Hepatocyte (in vitro differentiated cells): ENCODE data around the gene SYNDIG1. TPM values are rescaled to one million over a fixed set of nuclear protein-coding genes. Genes with fewer than 3 reads are reported as not detected.

Source experiments
- DNase-seq: peaks from one replicate; pipeline ENCODE4 v3.0.0-alpha.2; 2016; ENCODE audit warnings: low spot score
- H2AFZ ChIP-seq: fragments of 200-600 bp; sonication (generic); 2 replicates; pipeline ENCODE4 v1.6.0; 2016; ENCODE audit warnings: antibody characterized with exemption, mild to moderate bottlenecking
- H3K27ac ChIP-seq: fragments of 200-600 bp; sonication (generic); 2 replicates; pipeline ENCODE4 v1.5.1; 2016; ENCODE audit warnings: mild to moderate bottlenecking
- H3K27me3 ChIP-seq: fragments of 200-600 bp; sonication (generic); 2 replicates; pipeline ENCODE4 v1.6.1; 2016
- H3K36me3 ChIP-seq: fragments of 200-600 bp; sonication (generic); replicated peaks from 2 replicates; pipeline ENCODE4 v1.5.1; 2016; ENCODE audit warnings: low read depth; ENCODE audit not compliant: insufficient read depth
- H3K4me1 ChIP-seq: fragments of 200-600 bp; sonication (generic); 2 replicates; pipeline ENCODE4 v1.5.1; 2016; ENCODE audit warnings: mild to moderate bottlenecking, moderate library complexity; ENCODE audit not compliant: insufficient read depth
- H3K4me2 ChIP-seq: fragments of 200-600 bp; sonication (generic); 2 replicates; pipeline ENCODE4 v1.6.0; 2016
- H3K4me3 ChIP-seq: fragments of 200-600 bp; sonication (generic); 2 replicates; pipeline ENCODE4 v1.5.1; 2016; ENCODE audit warnings: mild to moderate bottlenecking
- H3K79me2 ChIP-seq: fragments of 200-600 bp; sonication (generic); 2 replicates; pipeline ENCODE4 v1.6.0; 2017; ENCODE audit warnings: mild to moderate bottlenecking
- H3K9me2 ChIP-seq: fragments of 200-600 bp; sonication (generic); replicated peaks from 2 replicates; pipeline ENCODE4 v1.6.0; 2017; ENCODE audit warnings: mild to moderate bottlenecking; ENCODE audit not compliant: insufficient read depth
- H3K9me3 ChIP-seq: fragments of 200-600 bp; sonication (generic); 2 replicates; pipeline ENCODE4 v1.5.1; 2016; ENCODE audit warnings: low read depth, mild to moderate bottlenecking
- H4K20me1 ChIP-seq: fragments of 200-600 bp; sonication (generic); 2 replicates; pipeline ENCODE4 v1.6.0; 2016; ENCODE audit warnings: mild to moderate bottlenecking; ENCODE audit not compliant: insufficient read depth, poor library complexity, severe bottlenecking
- EZH2 ChIP-seq: fragments of 200-600 bp; sonication (generic); IDR thresholded peaks from 2 replicates; pipeline ENCODE4 v1.6.1; 2016; ENCODE audit warnings: antibody characterized with exemption, mild to moderate bottlenecking, borderline replicate concordance
- EZH2phosphoT487 ChIP-seq: fragments of 200-600 bp; sonication (generic); IDR thresholded peaks from one replicate; pipeline ENCODE4 v1.6.1; 2018; ENCODE audit warnings: antibody characterized with exemption, mild to moderate bottlenecking, low read depth, moderate library complexity; ENCODE audit not compliant: unreplicated experiment, severe bottlenecking
- WGBS: methylation state at CpG from one replicate; pipeline ENCODE4 v1.1.6; 2016; ENCODE audit warnings: low lambda C conversion rate; ENCODE audit errors: missing lambda C conversion rate; 5-methylcytosine and 5-hydroxymethylcytosine counted together
- polyA plus RNA-seq: library from polyadenylated mRNA; unstranded; fragments of >200 nt; fragmentation: Nextera tagmentation; extraction: Ambion mirVana; gene quantifications from 2 replicates; pipeline ENCODE4 v1.2.1, GENCODE V29; 2016
- total RNA-seq: library from RNA; depleted of rRNA; stranded (reverse); fragments of >200 nt; gene quantifications from 2 replicates; pipeline ENCODE4 v1.2.3, GENCODE V29; 2014
- TF ChIP-seq, protein P1 (sequence below): fragments of 200-600 bp; sonication (generic); IDR thresholded peaks from 2 replicates; pipeline ENCODE4 v1.5.1; 2016; ENCODE audit warnings: antibody characterized with exemption, mild to moderate bottlenecking; ENCODE audit not compliant: poor library complexity

SYNDIG1 gene
- total and polyA plus RNA-seq, 2 experiments from 2014 or later = 1.5 to 2.3 TPM

DNA sequence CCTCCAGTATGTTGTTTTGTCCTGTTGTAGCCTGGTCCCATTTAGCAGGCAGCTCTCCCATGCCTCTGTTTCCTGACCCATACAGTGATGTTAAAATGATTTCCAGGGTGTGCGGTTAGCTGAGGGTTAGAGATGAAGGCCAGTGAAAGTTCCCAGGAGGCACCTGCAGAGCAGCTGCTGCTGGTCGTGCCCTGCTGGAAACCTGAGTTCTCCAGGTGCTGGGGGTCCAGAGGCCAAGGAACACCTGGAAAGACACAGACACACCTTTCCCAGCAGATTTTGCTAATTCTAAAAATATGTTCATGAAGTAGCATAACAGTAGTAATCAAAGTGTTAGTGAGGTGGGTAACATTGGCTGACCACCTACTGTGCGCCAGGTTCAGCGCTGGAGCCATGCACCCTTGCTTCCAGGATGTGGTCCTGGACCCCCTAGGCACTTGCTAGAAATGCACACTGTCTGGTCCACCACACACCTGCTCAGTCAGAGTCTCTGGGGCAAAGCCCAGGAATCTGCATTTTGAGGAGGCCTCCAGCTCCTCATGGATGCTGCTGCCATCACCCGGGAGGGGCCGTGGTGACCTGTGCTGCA lies 118.7 kb downstream of the SYNDIG1 start:
- 85% methylated on average over 6 of the region's 6 CpGs for WGBS
- TF ChIP-seq EZH2phosphoT487 = no peak
- H3K36me3 ChIP-seq = no peaks in the 10 kb centered on the region
- H4K20me1 ChIP-seq = no peaks in the 10 kb centered on the region
- H3K4me3 ChIP-seq = no peak overlapping the region
- H3K4me1 ChIP-seq = no peaks in the 10 kb centered on the region
- no peak overlapping the region for H2AFZ ChIP-seq
- H3K9me3 ChIP-seq = no peaks in the 10 kb centered on the region
- H3K9me2 ChIP-seq = no peaks in the 10 kb centered on the region
- H3K27me3 ChIP-seq = no peaks in the 10 kb centered on the region
- DNase-seq = no peak
- H3K27ac ChIP-seq = no peak overlapping the region
- no peak overlapping the region for H3K4me2 ChIP-seq
- no peaks in the 10 kb centered on the region for H3K79me2 ChIP-seq

- Histone ChIP-seq H3K4me3 (no peak overlapping the region), H3K27me3 (no peaks in the 10 kb centered on the region), H2AFZ (no peak overlapping the region), H3K9me3 (no peaks in the 10 kb centered on the region), H3K4me2 (no peak overlapping the region), H3K4me1 (no peaks in the 10 kb centered on the region), H4K20me1 (no peaks in the 10 kb centered on the region), H3K9me2 (no peaks in the 10 kb centered on the region), H3K27ac (no peak overlapping the region), H3K79me2 (no peaks in the 10 kb centered on the region), H3K36me3 (no peaks in the 10 kb centered on the region)
- 90% methylated on average over 4 of the region's 4 CpGs for WGBS
- DNase-seq = no peak
- TF ChIP-seq, protein P1, sequence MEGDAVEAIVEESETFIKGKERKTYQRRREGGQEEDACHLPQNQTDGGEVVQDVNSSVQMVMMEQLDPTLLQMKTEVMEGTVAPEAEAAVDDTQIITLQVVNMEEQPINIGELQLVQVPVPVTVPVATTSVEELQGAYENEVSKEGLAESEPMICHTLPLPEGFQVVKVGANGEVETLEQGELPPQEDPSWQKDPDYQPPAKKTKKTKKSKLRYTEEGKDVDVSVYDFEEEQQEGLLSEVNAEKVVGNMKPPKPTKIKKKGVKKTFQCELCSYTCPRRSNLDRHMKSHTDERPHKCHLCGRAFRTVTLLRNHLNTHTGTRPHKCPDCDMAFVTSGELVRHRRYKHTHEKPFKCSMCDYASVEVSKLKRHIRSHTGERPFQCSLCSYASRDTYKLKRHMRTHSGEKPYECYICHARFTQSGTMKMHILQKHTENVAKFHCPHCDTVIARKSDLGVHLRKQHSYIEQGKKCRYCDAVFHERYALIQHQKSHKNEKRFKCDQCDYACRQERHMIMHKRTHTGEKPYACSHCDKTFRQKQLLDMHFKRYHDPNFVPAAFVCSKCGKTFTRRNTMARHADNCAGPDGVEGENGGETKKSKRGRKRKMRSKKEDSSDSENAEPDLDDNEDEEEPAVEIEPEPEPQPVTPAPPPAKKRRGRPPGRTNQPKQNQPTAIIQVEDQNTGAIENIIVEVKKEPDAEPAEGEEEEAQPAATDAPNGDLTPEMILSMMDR = no peak
- TF ChIP-seq EZH2phosphoT487 (no peak), EZH2 (no peak)
Measured at GRCh38 chr20:24588725-24589340, 119.4 kb downstream of the SYNDIG1 start.

DNA sequence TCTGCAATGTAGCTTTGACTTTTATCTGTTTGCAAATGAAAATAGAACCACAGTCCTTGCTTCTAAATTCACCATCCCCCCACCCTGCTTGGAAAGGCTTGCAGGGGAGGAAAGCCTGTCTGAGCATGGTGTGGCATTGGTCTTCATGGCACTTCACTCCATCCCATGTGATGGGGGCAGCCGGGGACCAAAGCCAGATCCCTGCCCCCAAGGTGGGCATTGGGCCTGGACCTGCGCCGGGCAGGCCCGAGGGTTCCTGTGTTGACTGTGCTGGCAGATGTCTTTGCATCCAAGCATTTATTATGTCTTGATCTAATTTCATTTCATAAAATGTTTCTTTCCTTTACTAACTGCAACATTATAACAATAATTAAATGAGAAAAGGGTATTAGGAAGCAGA lies 120.0 kb downstream of the SYNDIG1 start:
- H3K4me1 ChIP-seq = no peaks in the 10 kb centered on the region
- no peak for DNase-seq
- WGBS = 95% methylated on average over 4 of the region's 4 CpGs

GRCh38 chr20:24589815-24590177 lies 120.4 kb downstream of the SYNDIG1 start:
- no peak for DNase-seq
- H3K27me3 ChIP-seq = no peaks in the 10 kb centered on the region
- TF ChIP-seq EZH2phosphoT487 (no peak), EZH2 (no peak)
- TF ChIP-seq, protein P1 = no peak
- no peaks in the 10 kb centered on the region for H4K20me1 ChIP-seq
- H2AFZ ChIP-seq = no peak overlapping the region
- H3K9me3 ChIP-seq = no peaks in the 10 kb centered on the region
- no peaks in the 10 kb centered on the region for H3K79me2 ChIP-seq
- 82% methylated on average over 13 of the region's 13 CpGs for WGBS
- H3K4me2 ChIP-seq = no peak overlapping the region
- H3K9me2 ChIP-seq = no peaks in the 10 kb centered on the region
- H3K4me1 ChIP-seq = no peaks in the 10 kb centered on the region
- no peak overlapping the region for H3K27ac ChIP-seq
- H3K4me3 ChIP-seq = no peak overlapping the region
- no peaks in the 10 kb centered on the region for H3K36me3 ChIP-seq

More for the DNA sequence above, 120.0 kb downstream of the SYNDIG1 start:
- no peaks in the 10 kb centered on the region for H3K27me3 ChIP-seq
- no peak overlapping the region for H3K4me3 ChIP-seq
- H3K9me3 ChIP-seq = no peaks in the 10 kb centered on the region
- no peak overlapping the region for H2AFZ ChIP-seq
- no peak overlapping the region for H3K27ac ChIP-seq
- H3K36me3 ChIP-seq = no peaks in the 10 kb centered on the region
- H3K9me2 ChIP-seq = no peaks in the 10 kb centered on the region
- TF ChIP-seq, protein P1 = no peak
- TF ChIP-seq EZH2phosphoT487 = no peak
- no peak for TF ChIP-seq EZH2
- H3K4me2 ChIP-seq = no peak overlapping the region
- no peaks in the 10 kb centered on the region for H3K79me2 ChIP-seq
- H4K20me1 ChIP-seq = no peaks in the 10 kb centered on the region
